ENCODE data around the gene RAB3C. TPM values are rescaled to one million over a fixed set of nuclear protein-coding genes. Genes with fewer than 3 reads are reported as not detected.

RAB3C gene
- polyA plus RNA-seq, 3 donors = 0.34 to 5.5 (median 2.7) TPM

DNA sequence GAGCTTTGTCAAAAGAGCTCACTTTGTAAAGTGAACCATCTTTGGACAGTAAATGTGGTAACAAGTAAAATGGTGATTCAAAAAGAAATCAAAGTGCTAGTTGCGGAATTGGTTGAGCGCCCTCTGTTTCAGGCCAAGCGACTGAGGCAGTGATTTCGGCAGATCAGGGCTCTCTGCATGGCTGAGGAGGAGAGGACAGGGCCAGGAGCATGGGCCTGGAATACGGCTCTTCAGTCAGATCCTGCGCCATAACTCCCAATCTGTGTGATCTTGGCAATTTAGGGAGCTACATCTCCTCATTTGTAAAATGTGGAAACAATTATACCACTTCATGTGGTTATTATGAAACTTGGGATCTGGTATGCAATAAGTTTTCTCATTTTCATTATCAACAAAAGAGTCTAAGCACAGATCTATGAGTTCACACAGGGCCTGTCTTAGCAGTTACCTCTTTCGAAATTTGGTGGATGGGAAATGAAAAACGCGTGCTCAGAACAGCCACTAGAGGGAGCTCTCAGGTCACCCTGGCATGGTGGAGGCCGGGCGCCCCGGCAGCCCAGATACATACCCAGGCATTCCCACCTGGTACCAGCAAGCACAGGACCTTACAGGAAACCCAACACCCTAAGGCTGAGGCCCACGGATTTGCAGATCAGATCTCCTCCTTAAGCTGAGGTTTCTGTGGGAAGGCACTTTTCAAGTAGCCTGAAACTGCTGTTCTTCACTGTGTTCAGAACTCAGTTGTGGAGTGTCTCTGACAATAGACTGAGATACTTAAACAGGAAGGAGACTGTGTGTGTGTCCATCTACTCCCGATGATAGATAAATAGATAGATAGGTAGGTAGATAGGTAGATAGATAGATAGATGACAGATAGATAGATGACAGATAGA, 303.7 kb downstream of the RAB3C start:
- WGBS, 3 donors = 40 to 42% (median 41%) methylated on average over 14 of the region's 14 CpGs
- H3K27ac ChIP-seq (ENCODE audit: low read depth, low read length) = no peak overlapping the region

DNA sequence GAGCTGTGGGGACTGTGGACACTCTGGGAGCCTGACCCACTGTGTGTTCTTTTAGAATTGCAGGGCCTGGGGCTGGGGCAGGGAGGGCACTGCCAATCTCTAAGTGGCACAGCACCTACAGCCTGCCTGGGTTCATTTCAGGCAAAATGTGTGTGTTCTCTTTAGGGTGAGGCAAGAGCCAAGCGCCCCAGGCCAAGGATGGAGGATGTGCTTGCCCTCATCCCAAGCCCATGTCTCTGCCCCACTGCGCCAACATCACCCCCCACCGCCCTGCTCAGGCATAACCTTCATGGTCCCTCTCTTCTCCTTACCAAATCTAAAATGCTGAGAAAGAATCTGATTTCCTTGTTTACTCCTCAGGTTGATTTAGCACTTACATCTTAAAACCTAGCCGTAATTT, 304.4 kb downstream of the RAB3C start:
- 94 to 97% (median 95%) methylated on average over 4 of the region's 4 CpGs for WGBS, 3 donors
- no peak overlapping the region for H3K27ac ChIP-seq (ENCODE audit: low read depth, low read length)

DNA sequence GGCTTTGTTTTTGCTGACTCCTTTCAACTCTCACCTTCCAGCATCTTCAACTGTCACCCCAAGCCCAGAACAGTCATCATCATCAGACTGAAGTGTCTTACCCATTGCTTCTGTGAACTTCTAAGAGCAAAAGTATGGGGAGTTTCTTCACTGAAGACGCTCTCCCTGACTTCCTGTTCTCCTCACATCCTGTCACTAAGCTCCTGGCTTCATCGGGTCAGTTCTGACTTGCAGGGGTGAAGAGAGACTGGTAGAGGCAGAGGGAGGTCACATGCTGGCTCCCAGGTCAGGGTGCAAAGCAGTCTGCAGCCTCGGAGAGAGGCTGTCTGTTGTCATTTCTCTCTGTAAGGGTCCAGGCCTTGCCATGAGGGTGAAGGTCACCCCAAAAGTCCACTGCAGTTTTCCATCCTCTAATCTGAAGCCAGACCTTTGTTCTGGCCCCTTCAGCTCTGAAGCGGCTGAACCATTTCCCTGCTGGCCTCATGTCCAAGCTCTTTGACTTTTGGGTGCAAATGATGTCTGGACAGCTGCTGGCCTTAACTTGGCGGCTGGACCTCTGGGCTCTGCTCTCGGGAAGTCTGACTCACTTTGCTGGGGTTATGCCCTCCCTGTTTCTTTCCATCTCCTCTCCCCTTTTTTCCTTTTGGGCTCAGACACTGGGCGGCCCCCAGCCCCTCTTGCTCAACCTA, 305.0 kb downstream of the RAB3C start:
- WGBS, 3 donors = 48 to 71% (median 62%) methylated on average over 7 of the region's 7 CpGs
- H3K27ac ChIP-seq (ENCODE audit: low read depth, low read length) = no peak overlapping the region

DNA sequence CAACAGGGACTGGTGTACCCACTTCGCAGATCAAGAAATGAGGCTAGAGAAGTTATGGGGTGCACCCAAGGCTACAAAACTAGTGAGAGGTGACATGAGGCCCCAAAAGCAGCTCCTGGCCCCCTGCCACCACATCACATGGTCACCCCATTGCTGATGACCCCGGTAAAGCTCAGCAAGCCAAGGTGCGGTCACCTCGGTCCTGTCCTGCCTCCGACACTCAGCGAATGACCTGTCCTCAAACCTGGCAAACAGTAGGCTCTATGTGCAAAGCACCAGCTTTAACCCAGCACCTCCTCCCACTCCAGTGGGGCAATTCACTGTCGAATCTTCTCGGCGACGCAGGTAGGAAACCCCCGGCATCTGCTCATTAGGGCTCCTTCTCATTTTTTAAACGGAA, 307.4 kb downstream of the RAB3C start:
- WGBS, 3 donors = 84 to 94% (median 94%) methylated on average over 12 of the region's 12 CpGs
- H3K27ac ChIP-seq (ENCODE audit: low read depth, low read length) = no peak overlapping the region

DNA sequence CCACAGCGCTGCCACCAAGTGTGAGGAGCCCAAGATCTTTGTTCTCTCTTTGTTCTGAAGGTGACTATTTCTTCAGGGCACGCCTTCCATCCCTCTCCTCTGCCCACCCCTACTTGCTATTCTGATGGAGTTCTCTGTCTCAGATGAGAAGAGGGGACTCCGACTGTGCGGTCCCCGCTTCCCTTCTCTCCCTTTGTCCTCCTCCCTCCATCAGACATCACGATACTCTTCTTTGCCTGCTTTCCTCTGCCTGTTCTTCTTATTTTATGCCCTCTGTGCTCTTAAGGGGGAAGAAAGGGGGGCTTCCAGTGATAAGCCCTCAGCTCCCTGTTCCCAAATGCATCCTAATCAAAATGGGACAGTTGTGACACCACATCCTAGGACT, 307.8 kb downstream of the RAB3C start:
- WGBS, 3 donors = 72 to 87% (median 86%) methylated on average over 6 of the region's 6 CpGs
- no peak overlapping the region for H3K27ac ChIP-seq (ENCODE audit: low read depth, low read length)

DNA sequence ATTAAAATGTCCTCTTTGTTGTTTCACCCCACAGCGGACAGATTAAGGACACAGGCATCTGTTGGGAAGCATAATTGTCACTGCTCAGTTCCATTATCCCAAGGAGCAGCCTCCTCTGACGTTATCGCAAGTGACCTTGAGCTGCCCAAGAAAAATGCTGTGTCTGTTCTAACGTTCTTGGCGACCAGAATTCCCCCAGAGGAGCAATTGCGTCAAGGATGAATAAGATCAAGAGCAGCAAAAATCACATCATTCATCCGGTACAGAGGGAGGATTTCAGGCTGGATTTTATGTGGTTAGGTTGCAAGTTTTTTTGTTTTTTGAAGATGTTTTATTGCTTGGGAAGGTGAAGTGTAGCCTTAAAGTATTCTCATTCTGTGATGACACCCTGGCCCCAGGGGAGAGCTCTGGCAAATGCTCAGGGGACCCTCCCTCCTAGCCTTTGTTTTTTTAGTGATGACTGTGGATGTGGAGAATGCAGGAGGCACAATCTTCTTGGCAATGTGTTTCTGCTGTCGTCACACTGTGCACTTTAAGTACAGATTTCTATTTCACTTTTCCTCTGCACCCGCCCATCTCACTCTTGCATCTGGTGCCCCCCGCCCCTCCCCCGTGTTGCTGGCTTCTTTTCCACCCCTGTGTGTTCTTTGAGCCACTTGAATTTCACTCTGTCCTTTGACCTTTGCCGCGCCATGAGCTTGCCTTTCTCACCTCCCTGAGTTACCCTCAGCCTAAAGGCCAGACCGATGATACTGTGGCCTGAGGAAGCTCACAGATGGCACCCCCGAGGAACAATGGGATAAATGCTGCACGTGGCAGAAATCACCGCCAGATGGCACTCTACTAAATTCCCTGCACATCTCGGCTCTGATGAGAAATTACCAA, 308.5 kb downstream of the RAB3C start:
- no peak overlapping the region for H3K27ac ChIP-seq (ENCODE audit: low read depth, low read length)
- WGBS, 3 donors = 18 to 26% (median 25%) methylated on average over 18 of the region's 18 CpGs

DNA sequence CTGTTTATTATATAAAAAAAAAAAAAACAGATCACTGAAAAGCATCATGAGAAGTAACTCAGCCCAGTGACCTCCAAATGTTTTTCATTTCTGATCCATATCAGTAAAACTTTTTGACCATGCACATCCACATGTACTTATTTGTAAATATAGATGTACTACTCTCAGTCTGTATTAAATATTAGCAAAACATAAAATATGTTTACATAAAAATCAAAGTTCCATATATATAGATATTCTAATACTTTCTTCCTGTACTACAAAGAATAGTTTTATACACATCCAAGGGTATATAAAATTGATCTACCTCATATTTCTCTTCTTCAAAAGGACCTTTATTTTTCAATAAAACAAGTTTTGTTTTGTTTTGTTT, 309.1 kb downstream of the RAB3C start:
- no peak overlapping the region for H3K27ac ChIP-seq (ENCODE audit: low read depth, low read length)

DNA sequence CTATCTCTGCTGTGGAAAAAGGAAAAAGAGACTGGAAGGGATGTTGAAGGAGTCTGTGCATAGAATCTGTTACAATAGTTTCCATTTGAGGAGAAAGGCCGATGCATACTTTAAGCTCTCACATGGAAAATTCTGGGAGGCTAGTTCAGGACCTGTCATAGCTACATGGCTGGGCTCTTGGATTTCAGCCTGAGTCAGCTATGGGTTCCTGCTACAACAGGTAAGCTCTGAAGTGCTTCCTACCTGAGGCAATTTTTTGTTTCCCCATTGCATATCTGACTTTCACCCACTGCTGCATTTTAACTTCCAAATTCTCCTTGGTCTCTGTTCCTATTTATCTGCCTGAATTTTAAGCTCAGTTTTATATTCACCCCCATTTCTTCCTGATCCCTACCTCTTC, 310.7 kb downstream of the RAB3C start:
- 96 to 100% (median 96%) methylated on average over 1 of the region's 1 CpG for WGBS, 3 donors
- H3K27ac ChIP-seq (ENCODE audit: low read depth, low read length) = no peak overlapping the region

DNA sequence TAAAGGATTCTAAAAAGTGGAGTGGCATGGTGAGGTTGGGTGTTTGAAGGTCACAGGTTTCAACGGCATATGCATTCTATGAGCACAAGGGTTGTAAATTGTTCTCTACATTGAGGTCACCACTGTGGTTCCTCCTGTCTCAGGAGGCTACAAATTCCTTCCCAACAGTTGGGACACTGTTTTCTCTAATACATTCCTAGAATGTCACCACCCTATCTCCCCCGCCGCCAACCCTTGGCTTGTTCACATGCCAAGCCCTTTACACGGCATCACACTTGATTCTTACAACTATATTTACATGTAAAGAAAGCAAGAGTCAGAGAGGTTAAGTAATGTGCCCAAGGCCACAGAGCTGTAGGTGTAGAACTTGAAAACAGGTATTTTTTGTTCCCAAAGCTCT, 315.1 kb downstream of the RAB3C start:
- no peak overlapping the region for H3K27ac ChIP-seq (ENCODE audit: low read depth, low read length)
- WGBS, 3 donors = 90 to 97% (median 91%) methylated on average over 4 of the region's 4 CpGs

DNA sequence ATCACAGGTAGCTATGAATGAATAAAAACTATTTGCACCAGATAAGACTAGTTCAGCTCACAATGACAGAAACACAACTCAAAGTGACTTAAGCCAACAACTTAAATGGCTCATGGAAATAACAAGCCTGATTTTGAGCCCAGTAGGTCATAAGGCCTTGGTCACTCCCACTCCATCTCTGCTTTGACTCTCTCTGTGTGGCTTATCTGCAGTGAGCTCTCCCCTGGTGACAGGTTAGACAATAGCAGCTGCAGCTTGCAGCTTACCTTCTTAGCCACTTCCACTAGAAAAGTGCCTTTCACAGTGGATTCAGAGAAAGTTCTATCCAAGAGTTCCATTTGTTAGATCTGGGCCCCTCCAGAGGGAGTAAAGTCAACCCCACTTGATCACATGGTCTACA, 315.7 kb downstream of the RAB3C start:
- no peak overlapping the region for H3K27ac ChIP-seq (ENCODE audit: low read depth, low read length)

DNA sequence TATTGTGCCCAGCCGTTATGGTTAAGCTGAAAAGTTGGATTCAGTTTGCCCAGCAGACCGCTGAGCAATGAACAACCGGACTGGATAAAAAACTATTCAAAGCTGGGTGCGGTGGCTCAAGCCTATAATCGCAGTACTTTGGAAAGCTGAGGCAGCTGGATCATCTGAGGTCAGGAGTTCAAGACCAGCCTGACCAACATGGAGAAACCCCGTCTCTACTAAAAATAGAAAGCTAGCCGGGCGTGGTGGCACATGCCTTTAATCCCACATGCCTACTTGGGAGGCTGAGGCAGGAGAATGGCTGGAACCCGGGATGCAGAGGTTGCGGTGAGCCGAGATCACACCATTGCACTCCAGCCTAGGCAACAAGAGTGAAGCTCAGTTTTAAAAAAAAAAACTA, 318.4 kb downstream of the RAB3C start:
- whole genome bisulfite sequencing, 3 donors = 90 to 94% (median 91%) methylated on average over 11 of the region's 11 CpGs
- H3K27ac ChIP-seq (ENCODE audit: low read depth, low read length) = no peak overlapping the region

DNA sequence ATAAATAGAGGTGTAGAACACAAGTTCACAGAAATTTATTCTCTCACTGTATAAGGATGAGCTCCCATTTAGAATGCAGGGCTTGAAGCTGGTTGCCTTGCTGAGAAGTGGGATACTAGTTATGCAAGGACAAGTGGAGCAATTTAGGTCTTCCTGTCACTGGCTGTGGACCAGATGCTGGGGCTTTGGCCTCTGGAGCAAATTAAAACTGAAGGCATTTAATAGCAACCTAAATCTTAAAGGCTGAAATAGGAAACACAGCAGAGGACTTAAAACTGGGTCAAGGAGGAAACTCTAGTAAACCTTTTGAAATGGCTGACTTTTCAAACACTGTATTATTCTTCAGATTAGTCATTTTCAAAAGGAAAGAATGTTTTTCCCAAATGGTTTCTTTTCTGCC, 319.4 kb downstream of the RAB3C start:
- no peak overlapping the region for H3K27ac ChIP-seq (ENCODE audit: low read depth, low read length)

DNA sequence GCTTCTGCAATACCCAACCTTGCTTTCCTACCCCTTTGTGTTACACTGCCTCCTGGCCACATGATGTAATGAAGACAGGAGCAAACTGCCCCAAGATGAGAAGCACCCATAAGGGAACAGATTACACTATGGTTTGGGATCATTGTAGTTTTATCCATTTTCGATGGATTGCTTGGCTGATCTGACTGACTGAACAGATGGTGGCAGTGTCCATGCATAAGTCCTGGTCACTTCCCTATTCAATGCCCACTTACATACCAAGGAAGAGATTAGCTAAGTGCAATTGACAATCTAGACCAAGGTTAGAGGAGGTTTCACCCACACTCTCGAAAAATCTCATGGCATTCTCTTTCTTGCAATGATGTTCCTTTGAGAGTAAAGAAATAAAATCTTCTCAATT, 319.9 kb downstream of the RAB3C start:
- H3K27ac ChIP-seq (ENCODE audit: low read depth, low read length) = no peak overlapping the region
- WGBS, 3 donors = 79 to 89% (median 88%) methylated on average over 2 of the region's 2 CpGs

DNA sequence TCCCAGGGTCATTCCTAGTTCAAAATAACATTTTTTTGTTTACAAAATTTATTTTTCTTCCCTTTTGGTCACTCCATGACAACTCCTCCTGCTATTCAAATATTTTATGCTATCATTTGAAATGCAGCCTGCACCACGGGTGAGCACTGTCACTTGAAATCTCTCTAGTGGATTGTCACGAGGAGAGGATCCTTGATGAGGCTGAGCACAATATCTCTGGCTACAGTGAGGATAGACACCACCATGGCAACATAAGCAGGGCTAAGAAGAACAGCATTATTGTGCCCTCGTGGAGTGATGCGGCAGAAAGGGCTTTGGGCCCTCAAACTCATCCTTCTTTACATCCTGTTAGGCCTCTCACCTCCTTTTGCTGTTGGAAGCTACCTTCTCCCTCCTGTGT, 321.9 kb downstream of the RAB3C start:
- whole genome bisulfite sequencing, 3 donors = 79 to 86% (median 84%) methylated on average over 4 of the region's 4 CpGs
- H3K27ac ChIP-seq (ENCODE audit: low read depth, low read length) = no peak overlapping the region

DNA sequence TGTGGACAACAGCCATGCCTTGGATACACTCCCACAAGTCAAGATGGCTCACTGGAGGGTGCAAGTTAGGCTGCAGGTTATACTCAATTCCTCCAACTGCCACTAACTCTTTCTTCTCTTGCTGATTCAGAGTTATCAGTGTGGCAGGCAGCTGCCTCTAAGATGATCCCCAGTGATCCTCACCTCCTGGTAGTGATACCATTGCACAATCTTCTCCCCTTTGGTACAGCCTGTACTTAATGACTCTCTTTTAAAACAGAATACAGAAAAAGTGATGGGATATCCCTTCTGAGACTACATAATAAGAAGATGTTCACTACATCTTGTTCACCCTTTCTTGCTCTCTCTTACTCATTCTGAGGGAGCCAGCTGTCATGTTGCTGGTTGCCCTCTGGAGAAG, 323.1 kb downstream of the RAB3C start:
- no peak overlapping the region for H3K27ac ChIP-seq (ENCODE audit: low read depth, low read length)

Other genes starting within 250 kb of the RAB3C start
- 10 to 100 TPM in 2 of 3 donors, 1 to 10 TPM in 1; 6.0 to 27.2 (median 24.2) TPM for gene PLK2, start 123.0 kb upstream of the RAB3C start, polyA plus RNA-seq
- gene GAPT, start 91.6 kb upstream of the RAB3C start, polyA plus RNA-seq = 1 to 10 TPM in 2 of 3 donors, under 1 TPM in 1; 0.32 to 1.1 (median 1.0) TPM

All from adipose tissue (tissue), 3 donors.